Measurements from ENCODE around the gene CHAF1B. TPM values are rescaled to one million over a fixed set of nuclear protein-coding genes. Genes with fewer than 3 reads are reported as not detected.

The CHAF1B gene
- total RNA-seq, 1 experiment from 2014 or later: 20.7 TPM

DNA sequence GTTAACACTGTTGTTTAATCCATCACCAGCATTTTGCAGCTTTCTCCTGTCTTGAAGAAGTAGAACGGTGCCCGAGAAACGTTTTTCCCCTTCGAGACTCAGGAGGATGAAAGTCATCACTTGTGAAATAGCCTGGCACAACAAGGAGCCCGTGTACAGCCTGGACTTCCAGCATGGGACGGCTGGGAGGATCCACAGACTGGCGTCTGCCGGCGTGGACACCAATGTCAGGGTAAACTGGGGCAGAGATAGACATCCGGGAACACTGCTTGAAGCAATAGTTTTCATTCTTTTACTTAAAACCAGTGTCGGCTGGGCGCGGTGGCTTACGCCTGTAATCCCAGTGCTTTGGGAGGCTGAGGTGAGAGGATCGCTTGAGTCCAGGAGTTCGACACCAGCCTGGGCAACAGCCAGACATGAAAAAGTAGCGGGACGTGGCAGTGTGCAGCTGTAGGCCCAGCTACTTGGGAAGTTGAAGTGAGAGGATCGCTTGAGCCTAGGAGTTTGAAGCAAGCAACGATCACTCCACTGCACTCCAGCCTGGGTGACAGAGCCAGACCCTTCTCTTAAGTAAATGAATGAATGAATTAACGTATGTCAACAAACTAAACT, 945 bp downstream of the CHAF1B start (continued):
- TF ChIP-seq, protein P1, sequence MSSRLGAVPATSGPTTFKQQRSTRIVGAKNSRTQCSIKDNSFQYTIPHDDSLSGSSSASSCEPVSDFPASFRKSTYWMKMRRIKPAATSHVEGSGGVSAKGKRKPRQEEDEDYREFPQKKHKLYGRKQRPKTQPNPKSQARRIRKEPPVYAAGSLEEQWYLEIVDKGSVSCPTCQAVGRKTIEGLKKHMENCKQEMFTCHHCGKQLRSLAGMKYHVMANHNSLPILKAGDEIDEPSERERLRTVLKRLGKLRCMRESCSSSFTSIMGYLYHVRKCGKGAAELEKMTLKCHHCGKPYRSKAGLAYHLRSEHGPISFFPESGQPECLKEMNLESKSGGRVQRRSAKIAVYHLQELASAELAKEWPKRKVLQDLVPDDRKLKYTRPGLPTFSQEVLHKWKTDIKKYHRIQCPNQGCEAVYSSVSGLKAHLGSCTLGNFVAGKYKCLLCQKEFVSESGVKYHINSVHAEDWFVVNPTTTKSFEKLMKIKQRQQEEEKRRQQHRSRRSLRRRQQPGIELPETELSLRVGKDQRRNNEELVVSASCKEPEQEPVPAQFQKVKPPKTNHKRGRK (CRISPR knock-in tag; IDR thresholded peaks at IDR 0.05; ENCODE audit: borderline replicate concordance): no peak
- TF ChIP-seq, protein P2, sequence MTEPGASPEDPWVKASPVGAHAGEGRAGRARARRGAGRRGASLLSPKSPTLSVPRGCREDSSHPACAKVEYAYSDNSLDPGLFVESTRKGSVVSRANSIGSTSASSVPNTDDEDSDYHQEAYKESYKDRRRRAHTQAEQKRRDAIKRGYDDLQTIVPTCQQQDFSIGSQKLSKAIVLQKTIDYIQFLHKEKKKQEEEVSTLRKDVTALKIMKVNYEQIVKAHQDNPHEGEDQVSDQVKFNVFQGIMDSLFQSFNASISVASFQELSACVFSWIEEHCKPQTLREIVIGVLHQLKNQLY (CRISPR knock-in tag; IDR thresholded peaks at IDR 0.05): no peak
- TF ChIP-seq, protein P3, sequence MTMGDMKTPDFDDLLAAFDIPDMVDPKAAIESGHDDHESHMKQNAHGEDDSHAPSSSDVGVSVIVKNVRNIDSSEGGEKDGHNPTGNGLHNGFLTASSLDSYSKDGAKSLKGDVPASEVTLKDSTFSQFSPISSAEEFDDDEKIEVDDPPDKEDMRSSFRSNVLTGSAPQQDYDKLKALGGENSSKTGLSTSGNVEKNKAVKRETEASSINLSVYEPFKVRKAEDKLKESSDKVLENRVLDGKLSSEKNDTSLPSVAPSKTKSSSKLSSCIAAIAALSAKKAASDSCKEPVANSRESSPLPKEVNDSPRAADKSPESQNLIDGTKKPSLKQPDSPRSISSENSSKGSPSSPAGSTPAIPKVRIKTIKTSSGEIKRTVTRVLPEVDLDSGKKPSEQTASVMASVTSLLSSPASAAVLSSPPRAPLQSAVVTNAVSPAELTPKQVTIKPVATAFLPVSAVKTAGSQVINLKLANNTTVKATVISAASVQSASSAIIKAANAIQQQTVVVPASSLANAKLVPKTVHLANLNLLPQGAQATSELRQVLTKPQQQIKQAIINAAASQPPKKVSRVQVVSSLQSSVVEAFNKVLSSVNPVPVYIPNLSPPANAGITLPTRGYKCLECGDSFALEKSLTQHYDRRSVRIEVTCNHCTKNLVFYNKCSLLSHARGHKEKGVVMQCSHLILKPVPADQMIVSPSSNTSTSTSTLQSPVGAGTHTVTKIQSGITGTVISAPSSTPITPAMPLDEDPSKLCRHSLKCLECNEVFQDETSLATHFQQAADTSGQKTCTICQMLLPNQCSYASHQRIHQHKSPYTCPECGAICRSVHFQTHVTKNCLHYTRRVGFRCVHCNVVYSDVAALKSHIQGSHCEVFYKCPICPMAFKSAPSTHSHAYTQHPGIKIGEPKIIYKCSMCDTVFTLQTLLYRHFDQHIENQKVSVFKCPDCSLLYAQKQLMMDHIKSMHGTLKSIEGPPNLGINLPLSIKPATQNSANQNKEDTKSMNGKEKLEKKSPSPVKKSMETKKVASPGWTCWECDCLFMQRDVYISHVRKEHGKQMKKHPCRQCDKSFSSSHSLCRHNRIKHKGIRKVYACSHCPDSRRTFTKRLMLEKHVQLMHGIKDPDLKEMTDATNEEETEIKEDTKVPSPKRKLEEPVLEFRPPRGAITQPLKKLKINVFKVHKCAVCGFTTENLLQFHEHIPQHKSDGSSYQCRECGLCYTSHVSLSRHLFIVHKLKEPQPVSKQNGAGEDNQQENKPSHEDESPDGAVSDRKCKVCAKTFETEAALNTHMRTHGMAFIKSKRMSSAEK (CRISPR knock-in tag; IDR thresholded peaks at IDR 0.05; ENCODE audit: borderline replicate concordance): no peak
- TF ChIP-seq MXD4 (CRISPR knock-in tag; IDR thresholded peaks at IDR 0.05; ENCODE audit: borderline replicate concordance) (no peak), OVOL2 (CRISPR knock-in tag; IDR thresholded peaks at IDR 0.05; ENCODE audit: borderline replicate concordance) (no peak)
- TF ChIP-seq, protein P4, sequence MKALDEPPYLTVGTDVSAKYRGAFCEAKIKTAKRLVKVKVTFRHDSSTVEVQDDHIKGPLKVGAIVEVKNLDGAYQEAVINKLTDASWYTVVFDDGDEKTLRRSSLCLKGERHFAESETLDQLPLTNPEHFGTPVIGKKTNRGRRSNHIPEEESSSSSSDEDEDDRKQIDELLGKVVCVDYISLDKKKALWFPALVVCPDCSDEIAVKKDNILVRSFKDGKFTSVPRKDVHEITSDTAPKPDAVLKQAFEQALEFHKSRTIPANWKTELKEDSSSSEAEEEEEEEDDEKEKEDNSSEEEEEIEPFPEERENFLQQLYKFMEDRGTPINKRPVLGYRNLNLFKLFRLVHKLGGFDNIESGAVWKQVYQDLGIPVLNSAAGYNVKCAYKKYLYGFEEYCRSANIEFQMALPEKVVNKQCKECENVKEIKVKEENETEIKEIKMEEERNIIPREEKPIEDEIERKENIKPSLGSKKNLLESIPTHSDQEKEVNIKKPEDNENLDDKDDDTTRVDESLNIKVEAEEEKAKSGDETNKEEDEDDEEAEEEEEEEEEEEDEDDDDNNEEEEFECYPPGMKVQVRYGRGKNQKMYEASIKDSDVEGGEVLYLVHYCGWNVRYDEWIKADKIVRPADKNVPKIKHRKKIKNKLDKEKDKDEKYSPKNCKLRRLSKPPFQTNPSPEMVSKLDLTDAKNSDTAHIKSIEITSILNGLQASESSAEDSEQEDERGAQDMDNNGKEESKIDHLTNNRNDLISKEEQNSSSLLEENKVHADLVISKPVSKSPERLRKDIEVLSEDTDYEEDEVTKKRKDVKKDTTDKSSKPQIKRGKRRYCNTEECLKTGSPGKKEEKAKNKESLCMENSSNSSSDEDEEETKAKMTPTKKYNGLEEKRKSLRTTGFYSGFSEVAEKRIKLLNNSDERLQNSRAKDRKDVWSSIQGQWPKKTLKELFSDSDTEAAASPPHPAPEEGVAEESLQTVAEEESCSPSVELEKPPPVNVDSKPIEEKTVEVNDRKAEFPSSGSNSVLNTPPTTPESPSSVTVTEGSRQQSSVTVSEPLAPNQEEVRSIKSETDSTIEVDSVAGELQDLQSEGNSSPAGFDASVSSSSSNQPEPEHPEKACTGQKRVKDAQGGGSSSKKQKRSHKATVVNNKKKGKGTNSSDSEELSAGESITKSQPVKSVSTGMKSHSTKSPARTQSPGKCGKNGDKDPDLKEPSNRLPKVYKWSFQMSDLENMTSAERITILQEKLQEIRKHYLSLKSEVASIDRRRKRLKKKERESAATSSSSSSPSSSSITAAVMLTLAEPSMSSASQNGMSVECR (CRISPR knock-in tag; IDR thresholded peaks at IDR 0.05; ENCODE audit: borderline replicate concordance): no peak

DNA sequence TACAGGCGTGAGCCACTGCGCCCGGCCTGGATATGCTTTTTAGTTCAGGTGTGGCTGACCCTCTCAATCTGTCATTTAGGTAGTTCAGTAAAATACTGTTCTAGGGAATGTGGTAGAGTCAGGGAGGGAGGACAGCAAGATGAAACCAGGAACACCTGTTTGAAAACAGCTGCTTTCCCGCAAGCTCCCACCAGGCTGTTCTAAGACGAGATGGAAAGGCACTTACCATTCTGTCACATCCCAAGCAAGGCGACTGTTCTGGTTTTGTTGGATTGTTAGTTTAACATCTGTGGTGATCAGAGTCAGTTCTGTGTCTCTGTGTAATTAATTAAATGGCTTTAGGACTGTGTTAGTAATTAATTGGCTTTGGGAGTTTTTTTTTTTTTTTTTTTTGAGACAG, 2.9 kb downstream of the CHAF1B start:
- peaks cover 32% of the 10 kb centered on the region for H3K36me3 Mint-ChIP-seq
- DNase-seq (ENCODE audit: low spot score) (no peak), ATAC-seq (no peak)
- CTCF ChIA-PET: interaction anchor here (0.6 to 1.8 kb wide), 11 partner anchors 35 to 411 kb away, joined by 3 to 7 read pairs (median 4); partner anchors contain the start of gene MORC3
- H3K27me3 Mint-ChIP-seq (ENCODE audit: low read depth): no peaks in the 10 kb centered on the region; the same call in 1 of the 2 replicates
- H3K4me1 Mint-ChIP-seq: peaks cover 10% of the 10 kb centered on the region
- H3K4me3 Mint-ChIP-seq: no peak overlapping the region
- POLR2A ChIA-PET: interaction anchor here (0.7 to 1.1 kb wide), 2 partner anchors 68 to 250 kb away, joined by 4 to 7 read pairs; partner anchors contain the start of gene MORC3
- peaks cover 15% of the 10 kb centered on the region for H3K9me3 Mint-ChIP-seq
- H3K27ac Mint-ChIP-seq: no peak overlapping the region
- no peak for TF ChIP-seq NFATC4 (CRISPR knock-in tag; IDR thresholded peaks at IDR 0.05)
- TF ChIP-seq, protein P5, sequence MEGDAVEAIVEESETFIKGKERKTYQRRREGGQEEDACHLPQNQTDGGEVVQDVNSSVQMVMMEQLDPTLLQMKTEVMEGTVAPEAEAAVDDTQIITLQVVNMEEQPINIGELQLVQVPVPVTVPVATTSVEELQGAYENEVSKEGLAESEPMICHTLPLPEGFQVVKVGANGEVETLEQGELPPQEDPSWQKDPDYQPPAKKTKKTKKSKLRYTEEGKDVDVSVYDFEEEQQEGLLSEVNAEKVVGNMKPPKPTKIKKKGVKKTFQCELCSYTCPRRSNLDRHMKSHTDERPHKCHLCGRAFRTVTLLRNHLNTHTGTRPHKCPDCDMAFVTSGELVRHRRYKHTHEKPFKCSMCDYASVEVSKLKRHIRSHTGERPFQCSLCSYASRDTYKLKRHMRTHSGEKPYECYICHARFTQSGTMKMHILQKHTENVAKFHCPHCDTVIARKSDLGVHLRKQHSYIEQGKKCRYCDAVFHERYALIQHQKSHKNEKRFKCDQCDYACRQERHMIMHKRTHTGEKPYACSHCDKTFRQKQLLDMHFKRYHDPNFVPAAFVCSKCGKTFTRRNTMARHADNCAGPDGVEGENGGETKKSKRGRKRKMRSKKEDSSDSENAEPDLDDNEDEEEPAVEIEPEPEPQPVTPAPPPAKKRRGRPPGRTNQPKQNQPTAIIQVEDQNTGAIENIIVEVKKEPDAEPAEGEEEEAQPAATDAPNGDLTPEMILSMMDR (IDR thresholded peaks at IDR 0.05): no peak
- no peak for TF ChIP-seq ESRRA (CRISPR knock-in tag; IDR thresholded peaks at IDR 0.05; ENCODE audit: borderline replicate concordance)
- TF ChIP-seq, protein P6, sequence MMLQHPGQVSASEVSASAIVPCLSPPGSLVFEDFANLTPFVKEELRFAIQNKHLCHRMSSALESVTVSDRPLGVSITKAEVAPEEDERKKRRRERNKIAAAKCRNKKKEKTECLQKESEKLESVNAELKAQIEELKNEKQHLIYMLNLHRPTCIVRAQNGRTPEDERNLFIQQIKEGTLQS (CRISPR knock-in tag; conservative IDR thresholded peaks at IDR 0.05): no peak
- TF ChIP-seq SMAD3 (CRISPR knock-in tag; IDR thresholded peaks at IDR 0.05; ENCODE audit: borderline replicate concordance): no peak
- no peak for TF ChIP-seq TEAD1 (CRISPR knock-in tag; IDR thresholded peaks at IDR 0.05)
- no peak for TF ChIP-seq TEAD4 (CRISPR knock-in tag; IDR thresholded peaks at IDR 0.05)
- TF ChIP-seq, protein P7, sequence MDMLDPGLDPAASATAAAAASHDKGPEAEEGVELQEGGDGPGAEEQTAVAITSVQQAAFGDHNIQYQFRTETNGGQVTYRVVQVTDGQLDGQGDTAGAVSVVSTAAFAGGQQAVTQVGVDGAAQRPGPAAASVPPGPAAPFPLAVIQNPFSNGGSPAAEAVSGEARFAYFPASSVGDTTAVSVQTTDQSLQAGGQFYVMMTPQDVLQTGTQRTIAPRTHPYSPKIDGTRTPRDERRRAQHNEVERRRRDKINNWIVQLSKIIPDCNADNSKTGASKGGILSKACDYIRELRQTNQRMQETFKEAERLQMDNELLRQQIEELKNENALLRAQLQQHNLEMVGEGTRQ (CRISPR knock-in tag; IDR thresholded peaks at IDR 0.05): no peak
- no peak for TF ChIP-seq TCF7 (CRISPR knock-in tag; IDR thresholded peaks at IDR 0.05; ENCODE audit: low read depth)
- TF ChIP-seq PRRX2 (CRISPR knock-in tag; IDR thresholded peaks at IDR 0.05): no peak
- TF ChIP-seq TP53 (CRISPR knock-in tag; IDR thresholded peaks at IDR 0.05): no peak
- no peak for TF ChIP-seq JAZF1 (CRISPR knock-in tag; IDR thresholded peaks at IDR 0.05)
- TF ChIP-seq, protein P8, sequence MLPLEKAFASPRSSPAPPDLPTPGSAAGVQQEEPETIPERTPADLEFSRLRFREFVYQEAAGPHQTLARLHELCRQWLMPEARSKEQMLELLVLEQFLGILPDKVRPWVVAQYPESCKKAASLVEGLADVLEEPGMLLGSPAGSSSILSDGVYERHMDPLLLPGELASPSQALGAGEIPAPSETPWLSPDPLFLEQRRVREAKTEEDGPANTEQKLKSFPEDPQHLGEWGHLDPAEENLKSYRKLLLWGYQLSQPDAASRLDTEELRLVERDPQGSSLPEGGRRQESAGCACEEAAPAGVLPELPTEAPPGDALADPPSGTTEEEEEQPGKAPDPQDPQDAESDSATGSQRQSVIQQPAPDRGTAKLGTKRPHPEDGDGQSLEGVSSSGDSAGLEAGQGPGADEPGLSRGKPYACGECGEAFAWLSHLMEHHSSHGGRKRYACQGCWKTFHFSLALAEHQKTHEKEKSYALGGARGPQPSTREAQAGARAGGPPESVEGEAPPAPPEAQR (CRISPR knock-in tag; IDR thresholded peaks at IDR 0.05): no peak
- no peak for TF ChIP-seq CREM (CRISPR knock-in tag; IDR thresholded peaks at IDR 0.05)

All from WTC11 (cell line).